Stimulated activated CD4-positive, alpha-beta T cell treated with anti-CD3 and anti-CD28 coated beads, TNF-alpha, amount 100 ng/mL, for 24 hours (primary cell): ENCODE data around the gene RTN4RL1.

Experiments used
- DNase-seq, 3 experiments: peaks; one replicate each; pipeline ENCODE4 v3.0.0-alpha.2; 2020; ENCODE audit warnings: low read depth in 3 of 3

Gene RTN4RL1

GRCh38 chr17:2047590-2047989, 22.5 kb upstream of the RTN4RL1 start:
- no peak for DNase-seq

- no peak for DNase-seq
Measured at GRCh38 chr17:2044263-2044894, 19.2 kb upstream of the RTN4RL1 start.

- no peak for DNase-seq
Measured at GRCh38 chr17:2043785-2044184, 18.7 kb upstream of the RTN4RL1 start.

GRCh38 chr17:2042933-2043332, 17.8 kb upstream of the RTN4RL1 start:
- DNase-seq: no peak

- no peak for DNase-seq
Measured at GRCh38 chr17:2042390-2042847, 17.3 kb upstream of the RTN4RL1 start.

GRCh38 chr17:2041561-2042389, 16.6 kb upstream of the RTN4RL1 start, which contains the start of gene OVCA2:
Gene OVCA2, plus strand, starts transcription at chr17:2042022. Its CDS starts 26 bp downstream, at chr17:2042048.
- DNase-seq: peak; percentile 94 to 97 (median 96)

GRCh38 chr17:2040942-2041560, 15.9 kb upstream of the RTN4RL1 start:
- no peak for DNase-seq

GRCh38 chr17:2040219-2040827, 15.2 kb upstream of the RTN4RL1 start:
- no peak for DNase-seq

GRCh38 chr17:2037155-2037554, 12.0 kb upstream of the RTN4RL1 start:
- no peak for DNase-seq

GRCh38 chr17:2035541-2036488, 10.7 kb upstream of the RTN4RL1 start:
- DNase-seq: no peak

- no peak for DNase-seq
Measured at GRCh38 chr17:2034806-2035540, 9.8 kb upstream of the RTN4RL1 start.

GRCh38 chr17:2034157-2034556, 9.0 kb upstream of the RTN4RL1 start:
- DNase-seq: no peak

- DNase-seq: no peak
Measured at GRCh38 chr17:2033153-2033552, 8.0 kb upstream of the RTN4RL1 start.

- DNase-seq: peak in 1 of 3 experiments; percentile 46
Measured at GRCh38 chr17:2030779-2031163, 5.6 kb upstream of the RTN4RL1 start.

- DNase-seq: peak; percentile 70 to 87 (median 82)
Measured at GRCh38 chr17:2029911-2030778, 5.0 kb upstream of the RTN4RL1 start, which contains the start of gene DPH1. Gene DPH1, plus strand, starts transcription at chr17:2030153. Its CDS starts 17 bp downstream, at chr17:2030170.

GRCh38 chr17:2028737-2029136, 3.6 kb upstream of the RTN4RL1 start:
- DNase-seq: no peak

- no peak for DNase-seq
Measured at GRCh38 chr17:2028234-2028614, 3.1 kb upstream of the RTN4RL1 start.

GRCh38 chr17:2027528-2028233, 2.5 kb upstream of the RTN4RL1 start:
- no peak for DNase-seq
